Esophagus mucosa (tissue), 1 donor: Measurements from ENCODE around the gene AFAP1. TPM values are rescaled to one million over a fixed set of nuclear protein-coding genes. Genes with fewer than 3 reads are reported as not detected.
A peak's percentile ranks its signal among the peaks of the same experiment; 100 is the strongest.

Experiments
- ATAC-seq: fragments of 200-7000 bp; cut with Tn5 transposase; one replicate; pipeline ENCODE4 v1.9.1; 2020
- total RNA-seq: library from RNA; stranded (reverse); gene quantifications from one replicate; pipeline ENCODE4 v1.2.4, GENCODE V29; 2023
- donor health status: DM: yes; HTN: yes; CAD: no.

Gene AFAP1
- total RNA-seq, 1 donor from 2014 or later: 5.5 TPM

DNA sequence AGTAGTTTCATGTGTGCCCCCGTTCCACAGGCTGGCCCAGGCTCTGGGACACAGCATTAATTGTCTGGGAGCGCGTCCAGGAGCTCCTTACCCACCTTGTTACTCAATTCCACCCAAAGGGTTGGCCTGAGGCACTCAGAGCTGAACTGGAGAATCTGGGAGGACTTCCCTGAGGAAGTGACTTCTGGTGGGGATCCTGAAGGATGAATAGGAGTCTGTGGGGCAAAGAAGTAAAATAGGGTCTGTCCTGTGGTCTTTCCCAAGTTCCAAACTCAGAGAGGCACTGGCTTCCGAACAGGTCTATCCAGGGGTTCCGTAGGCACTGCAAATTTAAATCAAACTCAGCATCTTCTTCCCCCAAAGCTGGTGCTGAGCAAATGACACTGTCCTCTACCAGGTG lies 204.3 kb downstream of the AFAP1 start:
- no peak for ATAC-seq

DNA sequence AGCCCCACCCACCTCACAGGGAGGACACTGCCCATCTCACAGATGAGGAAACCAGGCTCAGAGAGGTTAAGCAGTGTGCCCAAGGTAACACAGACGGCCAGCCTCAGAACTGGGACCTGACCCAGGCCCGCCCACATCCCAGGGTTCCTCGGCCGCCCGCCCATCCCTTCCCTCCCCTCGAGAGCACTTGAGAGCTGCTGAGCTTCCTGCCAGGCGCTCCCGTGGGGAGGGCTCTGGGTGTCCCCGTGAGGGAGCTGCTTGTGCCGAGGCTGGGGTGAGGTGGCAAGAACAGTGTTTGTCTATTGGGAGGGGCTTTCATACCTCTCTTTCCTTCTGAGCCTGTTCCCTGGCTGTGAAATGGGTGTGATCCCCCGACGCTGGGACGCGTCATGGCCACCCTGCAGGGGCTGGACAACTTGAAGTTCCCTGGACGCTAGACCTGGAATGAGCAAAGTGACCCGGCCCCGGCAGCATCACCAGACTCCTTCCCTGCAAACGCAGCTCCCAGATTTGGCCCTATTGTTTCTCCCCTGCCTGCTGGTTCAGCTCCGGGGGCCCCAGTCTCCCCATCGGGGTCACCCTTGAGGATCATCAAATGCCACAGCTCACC lies 204.9 kb downstream of the AFAP1 start:
- ATAC-seq: no peak

DNA sequence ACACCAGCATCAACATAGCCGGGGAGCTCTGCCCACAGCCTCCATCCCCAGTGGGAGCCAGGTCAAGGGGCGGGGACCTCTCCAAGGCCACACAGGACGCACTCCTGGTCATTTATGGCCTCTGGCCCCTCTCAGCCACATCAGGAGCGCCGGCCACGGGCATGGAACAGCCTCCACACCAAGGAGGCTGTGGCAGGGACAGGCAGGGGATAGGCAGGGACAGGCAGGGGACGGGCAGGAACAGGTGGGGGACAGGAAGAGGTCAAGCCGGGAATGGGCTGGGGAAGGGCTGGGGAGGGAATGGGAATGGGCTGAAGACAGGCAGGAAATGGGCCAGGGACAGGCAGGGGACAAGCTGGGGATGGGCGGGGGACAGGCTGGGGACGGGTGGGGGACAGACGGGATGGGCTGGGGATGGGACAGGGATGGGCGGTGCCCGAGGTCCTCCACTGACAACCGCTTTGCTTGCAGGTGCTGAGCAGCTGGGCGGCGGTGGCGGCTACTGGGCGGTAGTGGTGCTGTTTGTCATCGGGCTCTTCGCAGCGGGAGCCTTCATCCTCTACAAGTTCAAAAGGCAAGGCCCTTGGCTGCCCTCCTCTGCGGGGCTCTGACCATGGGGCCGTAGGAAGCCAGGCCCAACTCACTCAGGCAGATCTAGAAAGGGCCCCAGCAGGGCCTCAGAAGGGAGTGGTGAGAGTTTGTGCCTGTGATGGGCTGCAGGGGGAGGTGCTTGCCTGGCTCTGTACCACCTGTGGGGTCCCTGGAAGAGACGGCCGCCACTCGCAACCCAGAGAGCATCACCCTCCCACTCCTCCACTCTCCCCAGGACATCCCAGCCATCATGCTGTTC lies 205.6 kb downstream of the AFAP1 start:
- no peak for ATAC-seq

DNA sequence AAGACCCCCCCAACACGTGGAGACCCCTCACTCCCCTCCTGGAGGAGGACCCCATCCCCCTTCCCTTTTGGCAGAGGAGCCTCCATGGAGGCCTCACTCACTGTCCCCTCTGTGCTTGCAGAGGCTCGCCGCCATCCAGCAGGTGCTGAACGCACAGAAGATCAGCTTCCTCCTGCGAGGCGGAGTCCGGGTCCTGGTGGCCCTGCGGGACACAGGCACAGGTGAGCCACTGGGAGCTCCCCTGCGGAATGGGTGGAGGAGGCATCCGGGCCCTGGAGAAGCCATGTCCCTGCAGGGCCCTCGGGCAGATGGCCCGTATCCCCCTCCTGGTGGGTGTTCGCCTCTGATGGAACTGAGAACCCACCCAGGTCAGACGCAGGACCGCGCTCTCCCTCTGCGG lies 206.5 kb downstream of the AFAP1 start:
- ATAC-seq: no peak

DNA sequence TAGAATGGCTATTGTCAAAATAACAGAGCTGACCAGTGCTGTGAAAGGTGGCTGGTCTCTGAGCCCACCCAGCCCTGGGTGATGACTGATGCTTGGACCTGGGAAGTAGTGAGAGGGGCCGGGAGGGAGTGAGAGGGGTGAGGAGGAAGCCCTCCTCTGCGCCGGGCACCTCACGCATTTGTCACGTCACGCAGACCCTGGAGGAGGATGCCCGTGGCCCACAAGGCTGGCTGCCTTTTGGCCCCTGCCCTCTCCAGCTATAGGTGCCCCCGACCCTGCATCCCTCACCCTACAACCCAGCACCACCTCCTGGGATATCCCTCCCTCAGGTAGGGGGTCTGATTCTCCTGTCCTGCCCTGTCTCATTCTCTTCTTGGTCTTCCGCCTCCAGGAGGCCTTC lies 207.4 kb downstream of the AFAP1 start:
- ATAC-seq: no peak

DNA sequence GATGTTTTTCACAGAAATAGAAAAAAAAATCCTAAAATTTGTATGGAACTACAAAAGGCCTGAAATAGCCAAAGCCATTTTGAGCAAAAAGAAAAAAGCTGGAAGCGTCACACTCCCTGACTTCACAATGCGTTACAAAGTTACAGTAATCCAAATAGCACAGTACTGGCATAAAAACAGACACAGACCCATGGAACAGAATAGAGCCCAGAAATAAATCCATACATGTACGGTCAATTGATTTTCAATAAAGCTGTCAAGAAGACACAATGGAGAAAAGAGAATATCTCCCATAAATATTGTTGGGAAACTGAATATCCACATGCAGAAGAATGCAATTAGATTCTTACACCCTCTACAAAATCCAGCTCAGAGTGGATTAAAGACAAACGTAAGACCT lies 208.2 kb downstream of the AFAP1 start:
- no peak for ATAC-seq

DNA sequence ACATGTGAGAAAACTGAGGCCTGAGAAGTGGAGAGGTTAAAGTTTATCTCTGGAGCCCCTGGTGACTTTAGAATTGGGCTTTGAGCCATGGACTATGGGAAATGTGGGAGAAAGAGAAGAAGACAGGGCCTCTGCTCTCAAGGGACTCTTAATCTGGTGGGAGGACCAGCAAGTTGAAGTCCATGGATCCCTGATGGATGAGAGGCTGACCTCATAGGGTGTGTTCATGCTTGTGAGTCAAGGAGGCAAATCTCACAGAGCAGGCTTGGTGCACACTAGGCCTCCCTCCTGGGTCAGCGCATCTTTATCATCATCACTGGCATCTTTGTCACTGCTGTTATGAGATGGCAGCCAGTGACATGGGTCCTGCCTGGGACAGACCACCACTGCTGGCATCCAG lies 211.9 kb downstream of the AFAP1 start:
- ATAC-seq: peak; percentile 46

DNA sequence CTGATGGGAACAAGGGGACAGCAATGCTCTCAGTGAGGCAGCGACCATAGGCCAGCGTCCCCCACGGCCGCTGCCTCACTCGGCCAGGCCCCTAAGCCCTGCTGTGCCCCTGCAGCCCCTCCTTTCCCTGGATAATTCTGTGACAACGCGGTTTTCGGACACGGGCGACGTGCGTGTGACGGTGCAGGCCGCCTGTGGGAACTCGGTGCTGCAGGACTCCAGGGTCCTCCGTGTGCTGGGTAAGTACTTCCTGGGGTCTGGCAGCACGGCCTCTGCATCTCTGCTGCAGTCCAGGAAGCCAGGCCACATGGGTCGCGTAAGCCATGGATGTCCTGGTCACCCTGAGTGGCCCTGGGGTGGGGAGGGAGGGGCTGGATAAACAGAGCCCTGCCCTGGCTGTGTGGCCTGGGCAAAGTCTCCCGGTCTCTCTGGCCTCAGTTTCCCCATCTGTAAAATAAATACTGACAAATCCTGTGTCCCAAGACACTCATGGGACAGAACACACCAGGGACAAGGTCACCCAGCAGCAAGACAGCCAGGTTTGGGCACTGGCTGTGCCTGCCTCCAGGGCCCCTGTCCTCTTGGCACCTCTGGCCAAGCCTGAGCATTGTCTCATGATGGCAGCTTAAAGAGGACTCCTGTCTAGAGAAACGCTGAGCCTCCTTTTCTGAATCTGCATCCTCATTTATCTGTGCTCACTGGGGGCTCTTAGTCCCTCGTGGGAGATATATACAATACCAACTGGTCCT lies 212.8 kb downstream of the AFAP1 start:
- ATAC-seq: no peak

DNA sequence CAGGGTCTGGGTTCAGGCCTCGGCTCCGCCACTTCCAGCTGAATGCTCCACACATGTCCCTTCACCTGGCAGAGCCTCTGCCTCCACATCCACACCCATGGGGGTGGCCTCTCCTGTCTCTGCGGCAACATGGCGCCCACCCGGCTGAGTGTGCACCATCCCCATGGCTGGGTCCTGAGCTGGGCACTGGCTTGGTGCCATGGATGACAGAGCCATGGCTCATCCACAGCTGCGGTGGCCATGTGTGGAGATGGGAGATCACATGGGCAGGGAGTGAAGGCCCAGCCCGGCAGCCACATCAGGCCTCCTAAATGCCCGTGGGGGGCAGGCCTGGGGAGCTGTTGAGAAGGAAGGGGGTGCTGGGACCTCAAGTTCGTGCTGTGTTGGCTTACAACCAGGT lies 213.7 kb downstream of the AFAP1 start:
- no peak for ATAC-seq

DNA sequence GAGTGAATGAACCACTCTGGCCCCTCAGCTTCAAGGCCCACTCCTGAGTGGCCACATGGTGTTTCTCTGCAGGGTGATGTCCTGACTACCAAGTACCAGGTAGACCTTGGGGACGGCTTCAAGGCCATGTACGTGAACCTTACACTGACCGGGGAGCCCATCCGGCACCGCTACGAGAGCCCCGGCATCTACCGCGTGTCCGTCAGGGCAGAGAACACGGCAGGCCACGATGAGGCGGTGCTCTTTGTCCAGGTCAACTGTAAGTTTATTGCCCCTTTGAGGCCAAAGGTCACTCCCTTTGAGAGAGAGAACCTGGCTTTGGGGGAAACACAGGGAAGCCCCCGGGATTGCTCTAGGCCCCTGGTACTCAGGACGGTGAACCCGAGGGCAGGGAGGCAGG lies 216.0 kb downstream of the AFAP1 start:
- ATAC-seq: no peak

DNA sequence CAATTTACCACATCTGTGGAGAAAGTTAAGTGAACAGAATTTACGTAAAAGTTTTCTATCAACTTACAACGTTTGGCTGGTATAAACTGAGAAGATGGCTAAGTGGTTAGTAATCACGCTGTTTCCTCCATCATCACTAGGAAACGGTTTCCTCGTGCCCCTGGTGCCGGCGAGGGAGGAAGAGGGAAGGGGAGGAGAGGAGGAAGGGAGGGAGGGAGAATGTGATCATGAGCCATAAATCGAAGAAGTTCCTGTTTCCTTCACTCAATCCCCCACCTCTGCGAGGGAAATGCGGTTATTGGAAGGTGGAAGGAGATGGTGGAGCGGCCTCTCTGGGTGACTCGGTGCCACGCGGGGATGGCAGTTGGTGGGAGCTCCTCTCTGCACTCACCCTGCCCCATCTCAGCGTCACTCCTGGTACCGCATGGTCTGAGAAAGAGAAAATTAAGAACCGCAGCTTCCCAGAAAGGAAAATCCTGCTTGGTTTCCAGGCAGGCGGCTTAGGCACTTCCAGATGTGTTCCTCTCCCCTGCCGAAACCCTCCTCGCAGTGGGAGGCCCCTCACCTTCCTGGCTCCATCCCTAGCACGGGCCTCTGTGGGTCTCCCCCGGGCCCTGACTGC lies 216.8 kb downstream of the AFAP1 start:
- ATAC-seq: no peak

DNA sequence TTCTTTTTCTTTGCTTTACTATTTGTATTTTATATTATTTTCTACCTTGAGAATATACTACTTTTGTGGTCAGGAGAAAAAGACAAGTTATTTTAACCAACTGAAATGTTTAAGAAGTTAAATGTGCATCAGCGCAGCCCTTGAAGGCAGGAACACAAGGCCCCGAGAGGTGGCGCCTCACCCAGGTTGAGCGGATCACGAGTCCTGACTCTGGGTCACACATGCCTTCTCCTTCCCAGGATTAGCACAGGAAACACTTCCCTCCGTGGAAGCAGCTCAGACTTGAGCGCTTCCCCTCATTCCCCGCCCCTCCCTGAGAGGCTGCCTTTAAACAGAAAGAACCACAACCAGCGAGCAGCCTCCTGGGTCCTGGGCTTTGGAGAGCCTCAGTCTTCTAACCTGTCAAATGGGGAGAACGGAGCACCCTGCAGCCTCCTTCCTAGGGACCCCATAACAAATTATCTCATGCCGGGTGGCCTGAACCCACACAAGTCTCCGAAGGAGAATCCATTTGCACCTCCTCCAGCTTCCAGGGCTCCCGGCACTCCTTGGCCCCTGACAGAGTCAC lies 217.6 kb downstream of the AFAP1 start:
- ATAC-seq: no peak

DNA sequence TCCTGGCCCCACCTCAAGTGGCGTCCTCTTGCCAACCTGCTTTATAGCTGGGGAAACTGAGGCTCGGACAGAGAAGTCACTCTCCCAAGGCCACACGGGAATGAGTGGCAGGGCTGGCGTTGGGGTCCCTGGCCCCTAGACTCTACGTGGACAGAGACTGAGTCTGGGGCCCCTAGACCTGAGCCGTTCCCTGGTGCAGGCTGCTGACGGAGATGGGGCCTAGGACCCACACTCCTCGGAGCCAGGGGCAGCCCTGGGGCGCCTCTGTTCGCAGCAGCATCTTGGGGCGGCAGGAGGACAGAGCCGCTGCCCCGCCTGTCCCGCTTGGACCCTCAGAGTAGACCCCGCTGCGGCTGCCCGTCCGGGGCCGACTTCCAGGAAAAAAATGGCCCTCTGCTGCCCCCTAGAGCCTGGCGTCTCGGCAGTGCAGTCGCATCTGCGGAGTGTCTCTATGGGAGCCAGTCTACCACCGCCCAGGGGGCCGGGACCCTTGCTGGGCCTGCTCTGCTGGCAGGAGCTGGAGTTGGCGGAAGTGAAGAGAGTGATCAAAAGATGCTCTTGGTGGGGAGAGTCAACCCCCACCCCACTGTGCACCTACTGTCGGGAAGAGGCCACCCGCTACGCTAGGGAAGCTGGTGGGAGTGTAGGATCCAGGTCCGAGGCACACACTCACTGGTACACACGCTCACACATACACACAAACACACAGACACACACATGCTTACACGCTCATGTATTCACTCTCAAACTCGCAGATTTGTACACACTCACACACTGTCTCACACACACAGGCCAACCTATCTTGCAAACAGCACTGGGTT lies 220.1 kb downstream of the AFAP1 start:
- ATAC-seq: peak; percentile 37

DNA sequence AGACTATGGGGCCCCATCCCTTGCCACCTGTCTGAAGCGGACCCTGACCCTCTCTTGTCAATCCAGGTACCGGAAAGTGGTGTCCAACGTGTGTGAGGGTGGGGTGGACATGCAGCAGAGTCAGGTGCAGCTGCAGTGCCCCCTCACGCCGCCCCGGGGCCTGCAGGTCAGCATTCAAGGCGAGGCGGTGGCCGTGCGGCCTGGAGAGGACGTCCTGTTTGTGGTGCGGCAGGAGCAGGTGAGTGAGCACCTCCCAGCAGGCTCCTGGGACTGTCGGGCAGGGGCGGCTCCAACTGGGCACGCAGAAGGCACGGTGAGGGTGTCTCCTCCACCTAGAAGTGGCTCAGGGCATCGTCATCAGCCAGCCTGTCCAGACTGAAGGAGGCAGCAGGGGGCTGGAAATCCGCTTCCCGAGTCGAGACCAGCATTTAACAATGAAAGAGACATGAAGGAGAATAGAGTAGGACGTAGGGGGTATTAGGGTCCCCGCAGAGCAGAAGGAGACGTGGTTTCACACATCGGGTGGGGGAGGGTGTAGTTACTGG lies 221.6 kb downstream of the AFAP1 start:
- ATAC-seq: no peak

DNA sequence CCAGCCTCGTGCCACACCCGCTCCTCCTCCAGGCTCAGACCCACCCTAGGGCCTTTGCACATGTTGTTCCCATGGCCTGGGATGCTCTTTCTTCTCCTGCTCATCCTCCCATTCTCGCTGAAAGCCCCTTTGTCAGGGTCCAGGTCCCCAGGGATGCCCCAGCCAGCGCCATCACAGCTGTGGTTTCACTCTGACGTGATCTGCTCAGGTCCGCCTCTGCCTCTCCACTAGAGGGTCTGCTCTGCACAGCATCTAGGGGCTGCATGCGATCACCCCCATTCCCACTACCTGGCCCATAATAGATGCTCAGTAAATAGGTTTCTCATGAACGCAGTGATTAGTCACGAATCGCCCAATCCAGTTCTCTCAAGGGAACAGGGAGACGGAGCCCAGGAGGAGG lies 222.5 kb downstream of the AFAP1 start:
- ATAC-seq: no peak

DNA sequence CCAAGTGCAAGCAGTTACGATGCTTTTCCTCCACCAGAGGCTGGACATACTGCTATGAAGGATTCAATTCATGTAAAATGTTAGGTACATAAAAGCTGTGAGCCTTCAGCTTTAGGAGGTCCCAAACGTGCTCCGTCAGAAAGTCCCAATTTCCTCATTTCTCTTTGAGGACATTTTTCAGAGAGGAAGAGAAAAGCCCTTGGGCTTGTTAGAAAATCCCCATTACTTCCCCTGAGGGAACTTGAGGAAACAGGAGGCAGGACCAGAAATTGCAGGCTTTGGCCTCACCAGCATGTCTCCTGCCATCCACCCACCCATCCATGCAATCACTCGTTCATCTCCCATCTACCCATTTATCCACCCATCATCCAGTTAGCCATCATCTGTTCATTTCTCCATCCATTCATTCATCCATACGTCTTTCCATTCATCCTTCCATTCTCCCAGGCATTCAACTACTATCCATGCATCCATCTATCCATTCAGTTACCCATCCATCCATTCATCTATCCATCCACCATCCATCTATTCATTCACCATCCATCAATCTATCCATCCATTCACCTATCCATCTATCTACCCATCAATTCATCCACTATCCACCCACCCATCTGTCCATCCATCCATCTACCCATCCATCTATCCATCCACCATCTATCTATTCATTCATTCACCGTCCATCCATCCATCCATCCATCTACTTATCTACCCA lies 223.5 kb downstream of the AFAP1 start:
- no peak for ATAC-seq

DNA sequence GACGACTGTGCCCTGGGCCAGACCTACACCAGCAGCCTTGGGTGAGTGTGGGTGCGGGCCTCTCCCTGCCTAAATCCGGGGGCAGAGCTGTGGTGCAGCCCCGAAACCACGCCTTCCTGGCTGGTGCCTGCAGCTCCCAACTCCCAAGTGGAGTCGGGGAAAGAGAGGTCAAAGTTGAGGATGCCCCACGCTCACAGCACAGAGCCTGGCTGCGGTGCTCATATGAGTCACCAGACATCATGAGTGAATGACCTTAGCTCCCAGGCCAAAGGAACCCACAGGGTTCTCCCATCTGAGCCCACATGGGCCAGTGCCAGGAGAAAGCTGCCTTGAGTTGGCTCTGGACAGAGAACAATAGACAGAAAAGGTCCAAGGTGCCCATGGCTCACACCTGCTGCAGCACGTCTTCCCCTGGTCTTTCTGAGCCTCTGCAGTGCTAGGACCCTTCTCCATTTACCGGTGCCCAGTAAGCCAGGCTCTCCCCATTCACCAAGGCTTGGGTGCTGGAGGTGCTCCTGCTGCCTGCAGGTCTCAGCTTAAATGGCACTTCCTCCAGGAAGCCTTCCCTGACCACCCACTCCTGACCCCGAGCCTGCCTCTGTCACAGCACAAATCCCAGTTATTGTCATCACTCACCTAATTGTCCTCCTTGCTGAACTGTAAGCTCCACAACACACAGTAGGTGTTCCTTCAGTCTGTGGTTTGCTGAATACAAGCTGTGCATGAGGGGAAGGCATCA lies 224.2 kb downstream of the AFAP1 start:
- no peak for ATAC-seq

DNA sequence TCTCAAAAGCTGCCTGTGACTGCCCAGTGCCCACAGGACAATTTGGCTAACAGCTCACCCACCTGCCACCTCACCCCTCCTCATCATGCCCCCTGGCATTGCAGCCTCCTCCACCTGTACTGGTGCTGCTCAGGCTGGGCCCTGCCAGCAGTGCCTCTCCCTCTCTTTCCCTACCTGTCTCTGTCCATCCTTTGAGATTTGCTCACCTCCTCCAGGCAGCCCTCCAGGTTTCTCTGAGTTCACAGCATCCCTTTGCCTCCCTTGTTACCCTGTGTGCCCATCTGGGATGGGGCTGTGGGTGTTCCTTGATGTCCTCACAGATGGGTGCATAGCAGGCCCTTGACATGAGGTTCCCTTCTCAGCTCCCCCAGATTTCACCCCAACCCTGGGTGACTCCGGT lies 224.9 kb downstream of the AFAP1 start:
- ATAC-seq: no peak

DNA sequence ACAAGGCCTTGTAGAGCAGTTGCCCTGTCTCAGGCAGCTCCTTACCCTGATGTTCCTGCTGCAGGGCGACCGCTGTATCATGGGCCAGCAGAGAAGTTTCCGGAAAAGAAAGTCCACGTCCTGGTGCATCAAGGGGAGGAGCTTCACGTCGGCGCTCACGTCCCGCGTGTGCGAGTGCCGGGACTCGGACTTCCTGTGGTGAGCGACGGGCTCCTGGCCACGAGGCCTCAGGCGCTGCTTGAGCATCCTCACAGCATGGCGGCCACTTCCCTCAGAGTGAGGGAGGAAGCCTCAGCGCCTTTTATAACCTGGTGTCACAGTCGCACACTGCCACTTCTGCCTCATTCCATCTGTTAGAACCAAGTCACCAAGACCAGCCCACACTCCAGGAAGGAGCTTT lies 225.5 kb downstream of the AFAP1 start:
- no peak for ATAC-seq

DNA sequence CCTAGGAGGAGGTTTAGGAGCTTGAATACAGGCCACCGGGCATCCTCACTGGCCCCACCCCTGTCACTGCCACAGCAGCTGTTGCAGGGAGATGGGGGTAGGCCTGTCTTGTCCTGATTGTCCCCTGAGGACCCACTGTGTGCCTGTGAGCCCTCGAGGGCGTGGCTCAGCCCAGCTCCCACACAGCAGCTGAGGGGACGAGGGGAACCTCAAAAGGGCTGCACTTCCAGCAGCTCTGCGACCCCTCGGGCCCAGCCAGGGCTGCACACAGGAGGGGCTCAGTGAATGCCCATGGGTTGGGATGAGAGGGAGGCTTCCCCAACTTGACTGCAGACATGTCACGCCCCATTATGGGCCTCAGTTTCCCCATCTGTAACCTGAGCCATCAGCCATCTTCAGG lies 225.9 kb downstream of the AFAP1 start:
- no peak for ATAC-seq
